ENCODE measurements around the gene SAXO1.
"Not testable (repeated sequence)": the region's sequence is repeated elsewhere in the genome, so short reads cannot be mapped to it uniquely, and the experiment has no call there.

SAXO1 gene

GRCh38 chr9:19000133-19000532 lies 32.9 kb downstream of the SAXO1 start:
- H3K4me3 ChIP-seq (ENCODE audit: low read length): no peak overlapping the region
- DNase-seq (ENCODE audit: low read depth): no peak
- TF ChIP-seq, protein P1, sequence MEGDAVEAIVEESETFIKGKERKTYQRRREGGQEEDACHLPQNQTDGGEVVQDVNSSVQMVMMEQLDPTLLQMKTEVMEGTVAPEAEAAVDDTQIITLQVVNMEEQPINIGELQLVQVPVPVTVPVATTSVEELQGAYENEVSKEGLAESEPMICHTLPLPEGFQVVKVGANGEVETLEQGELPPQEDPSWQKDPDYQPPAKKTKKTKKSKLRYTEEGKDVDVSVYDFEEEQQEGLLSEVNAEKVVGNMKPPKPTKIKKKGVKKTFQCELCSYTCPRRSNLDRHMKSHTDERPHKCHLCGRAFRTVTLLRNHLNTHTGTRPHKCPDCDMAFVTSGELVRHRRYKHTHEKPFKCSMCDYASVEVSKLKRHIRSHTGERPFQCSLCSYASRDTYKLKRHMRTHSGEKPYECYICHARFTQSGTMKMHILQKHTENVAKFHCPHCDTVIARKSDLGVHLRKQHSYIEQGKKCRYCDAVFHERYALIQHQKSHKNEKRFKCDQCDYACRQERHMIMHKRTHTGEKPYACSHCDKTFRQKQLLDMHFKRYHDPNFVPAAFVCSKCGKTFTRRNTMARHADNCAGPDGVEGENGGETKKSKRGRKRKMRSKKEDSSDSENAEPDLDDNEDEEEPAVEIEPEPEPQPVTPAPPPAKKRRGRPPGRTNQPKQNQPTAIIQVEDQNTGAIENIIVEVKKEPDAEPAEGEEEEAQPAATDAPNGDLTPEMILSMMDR (IDR thresholded peaks at IDR 0.05; ENCODE audit: insufficient read depth, low read depth, low read length, missing control alignments): no peak

DNA sequence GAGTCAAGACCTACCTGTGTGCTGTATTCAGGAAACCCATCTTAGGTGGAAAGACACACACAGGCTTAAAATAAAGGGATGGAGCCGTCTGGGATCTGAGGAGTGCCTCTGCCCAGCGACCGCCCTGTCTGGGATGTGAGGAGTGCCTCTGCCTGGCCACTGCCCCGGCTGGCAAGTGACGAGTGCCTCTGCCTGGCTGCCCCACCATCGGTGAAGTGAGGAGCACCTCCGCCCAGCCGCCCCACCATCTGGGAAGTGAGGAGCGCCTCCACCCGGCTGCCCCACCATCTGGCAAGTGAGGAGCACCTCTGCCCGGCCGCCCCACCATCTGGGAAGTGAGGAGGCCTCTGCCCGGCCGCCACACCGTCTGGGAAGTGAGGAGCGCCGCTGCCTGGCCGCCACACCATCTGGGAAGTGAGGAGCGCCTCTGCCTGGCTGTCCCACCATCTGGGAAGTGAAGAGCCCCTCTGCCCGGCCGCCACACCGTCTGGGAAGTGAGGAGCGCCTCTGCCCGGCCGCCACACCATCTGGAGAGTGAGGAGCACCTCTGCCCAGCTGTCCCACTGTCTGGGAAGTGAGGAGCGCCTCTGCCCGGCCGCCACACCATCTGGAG lies 33.7 kb downstream of the SAXO1 start:
- DNase-seq (ENCODE audit: low read depth): no peak

GRCh38 chr9:18997151-18997550 lies 35.9 kb downstream of the SAXO1 start:
- DNase-seq (ENCODE audit: low read depth): peak; percentile 29
- no peak overlapping the region for H3K4me3 ChIP-seq (ENCODE audit: low read length)
- TF ChIP-seq, protein P1 (IDR thresholded peaks at IDR 0.05; ENCODE audit: insufficient read depth, low read depth, low read length, missing control alignments): no peak

More for the DNA sequence above, 33.7 kb downstream of the SAXO1 start:
- TF ChIP-seq, protein P1 (IDR thresholded peaks at IDR 0.05; ENCODE audit: insufficient read depth, low read depth, low read length, missing control alignments): no peak
- H3K4me3 ChIP-seq (ENCODE audit: low read length): no peak overlapping the region

DNA sequence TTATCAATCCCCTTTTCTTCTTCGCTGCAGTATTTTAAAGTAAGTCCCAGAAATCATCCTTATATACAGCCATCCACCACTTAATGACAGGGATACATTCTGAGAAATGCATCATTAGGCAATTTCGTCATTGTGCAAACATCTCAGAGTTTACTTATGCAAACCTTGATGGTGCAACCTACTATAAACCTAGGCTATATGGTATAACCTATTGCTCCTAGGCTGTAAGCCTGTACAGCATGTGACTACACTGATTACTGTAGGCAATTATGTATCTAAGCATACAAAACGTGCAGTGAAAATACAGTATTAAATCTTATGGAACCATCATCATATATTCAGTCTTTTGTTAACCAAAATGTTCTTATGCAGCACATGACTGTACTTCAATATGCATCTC lies 36.8 kb downstream of the SAXO1 start:
- TF ChIP-seq, protein P1 (IDR thresholded peaks at IDR 0.05; ENCODE audit: insufficient read depth, low read depth, low read length, missing control alignments): no peak
- no peak overlapping the region for H3K4me3 ChIP-seq (ENCODE audit: low read length)
- peak; percentile 60 for DNase-seq (ENCODE audit: low read depth)

GRCh38 chr9:18994263-18994916 lies 38.6 kb downstream of the SAXO1 start:
- no peak overlapping the region for H3K4me3 ChIP-seq (ENCODE audit: low read length)
- no peak for DNase-seq (ENCODE audit: low read depth)
- TF ChIP-seq, protein P1 (IDR thresholded peaks at IDR 0.05; ENCODE audit: insufficient read depth, low read depth, low read length, missing control alignments): no peak

GRCh38 chr9:18991197-18991596 lies 41.8 kb downstream of the SAXO1 start:
- H3K4me3 ChIP-seq (ENCODE audit: low read length); DNase-seq (ENCODE audit: low read depth): not testable (repeated sequence)

DNA sequence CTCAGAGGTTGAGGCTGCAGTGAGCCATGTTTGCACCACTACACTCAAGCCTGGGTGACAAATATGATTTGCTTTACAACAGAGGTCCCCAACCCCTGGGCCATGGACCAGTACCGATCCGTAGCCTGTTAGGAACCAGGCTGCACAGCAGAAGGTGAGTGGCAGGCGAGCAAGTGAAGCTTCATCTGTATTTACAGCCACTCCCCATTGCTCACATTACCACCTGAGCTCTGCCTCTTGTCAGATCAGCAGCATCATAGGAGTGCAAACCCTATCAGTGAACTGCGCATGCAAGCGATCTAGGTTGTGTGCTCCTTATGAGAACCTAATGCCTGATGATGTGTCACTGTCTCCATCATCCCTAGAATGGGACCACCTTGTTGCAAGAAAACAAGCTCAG lies 42.5 kb downstream of the SAXO1 start:
- TF ChIP-seq, protein P1 (IDR thresholded peaks at IDR 0.05; ENCODE audit: insufficient read depth, low read depth, low read length, missing control alignments): no peak

More for the DNA sequence above, 42.5 kb downstream of the SAXO1 start:
- no peak overlapping the region for H3K4me3 ChIP-seq (ENCODE audit: low read length)
- DNase-seq (ENCODE audit: low read depth): no peak

Measured in epithelial cell of esophagus (primary cell).